Epithelial cell of prostate (primary cell): ENCODE measurements around the gene RANGRF.
"Not testable (repeated sequence)": the region's sequence is repeated elsewhere in the genome, so short reads cannot be mapped to it uniquely, and the experiment has no call there.

Experiments used
- DNase-seq: peaks from one replicate; pipeline ENCODE4 v3.0.0-alpha.2; 2011; ENCODE audit warnings: low read depth, low spot score
- H3K27ac ChIP-seq: fragments of 450-650 bp; 2 replicates; pipeline ENCODE4 v1.5.1; 2017; ENCODE audit warnings: mild to moderate bottlenecking

The RANGRF gene, protein sequence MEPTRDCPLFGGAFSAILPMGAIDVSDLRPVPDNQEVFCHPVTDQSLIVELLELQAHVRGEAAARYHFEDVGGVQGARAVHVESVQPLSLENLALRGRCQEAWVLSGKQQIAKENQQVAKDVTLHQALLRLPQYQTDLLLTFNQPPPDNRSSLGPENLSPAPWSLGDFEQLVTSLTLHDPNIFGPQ

DNA sequence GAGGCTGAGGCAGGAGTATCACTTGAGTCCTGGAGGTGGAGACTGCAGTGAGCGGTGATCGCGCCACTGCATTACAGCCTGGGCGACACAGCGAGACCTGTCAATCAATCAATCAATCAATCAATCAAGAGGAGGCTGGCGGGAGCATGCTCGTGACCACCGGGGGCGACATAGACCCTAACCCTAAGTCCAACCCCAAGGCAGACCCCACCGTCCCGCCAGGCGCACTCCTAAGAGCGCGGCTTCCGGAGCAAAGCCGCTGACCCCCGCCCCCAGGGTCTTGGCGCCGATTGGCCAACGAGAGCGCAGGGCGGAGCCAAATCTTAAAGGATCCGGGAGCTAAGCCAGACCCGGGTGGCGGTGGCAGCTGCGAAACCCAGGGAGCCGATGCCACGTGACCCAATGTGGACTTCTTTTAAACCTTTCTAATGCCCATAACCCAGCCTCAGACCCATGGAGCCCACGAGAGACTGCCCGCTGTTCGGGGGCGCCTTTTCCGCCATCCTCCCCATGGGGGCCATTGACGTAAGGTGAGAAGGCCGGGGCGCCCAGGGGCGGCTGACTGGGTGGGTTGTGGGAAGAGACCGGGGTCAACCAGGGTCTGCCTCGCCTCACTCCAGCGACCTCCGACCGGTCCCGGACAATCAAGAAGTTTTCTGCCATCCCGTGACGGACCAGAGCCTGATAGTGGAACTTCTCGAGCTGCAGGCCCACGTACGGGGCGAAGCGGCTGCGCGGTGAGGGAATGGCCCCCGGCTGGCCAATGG, at the start of gene RANGRF:
Gene RANGRF (plus strand): TSS at position 335 of the 767 bp plus-strand sequence. CDS start 119 bp downstream, at position 454.
- DNase-seq = no peak
- peak within 1 kb of the TSS; percentile 42 for H3K27ac ChIP-seq

DNA sequence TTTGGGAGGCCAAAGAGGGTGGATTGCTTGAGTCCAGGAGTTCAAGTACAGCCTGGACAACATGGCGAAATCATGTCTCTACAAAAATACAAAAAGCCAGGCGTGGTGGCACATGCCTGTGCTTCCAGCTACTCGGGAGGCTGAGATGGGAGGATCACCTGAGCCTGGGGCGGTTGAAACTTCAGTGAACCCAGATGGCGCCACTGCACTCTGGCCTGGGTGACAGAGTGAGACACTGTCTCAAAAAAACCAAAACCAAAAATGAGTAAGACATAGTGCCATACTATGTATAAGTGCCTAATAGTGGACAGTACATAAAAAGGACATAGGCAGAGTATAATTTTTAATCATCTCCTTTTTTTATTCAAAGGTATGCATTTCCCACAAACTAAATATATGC, 44.6 kb upstream of the RANGRF start:
- no peak for DNase-seq
- H3K27ac ChIP-seq = no peak overlapping the region

DNA sequence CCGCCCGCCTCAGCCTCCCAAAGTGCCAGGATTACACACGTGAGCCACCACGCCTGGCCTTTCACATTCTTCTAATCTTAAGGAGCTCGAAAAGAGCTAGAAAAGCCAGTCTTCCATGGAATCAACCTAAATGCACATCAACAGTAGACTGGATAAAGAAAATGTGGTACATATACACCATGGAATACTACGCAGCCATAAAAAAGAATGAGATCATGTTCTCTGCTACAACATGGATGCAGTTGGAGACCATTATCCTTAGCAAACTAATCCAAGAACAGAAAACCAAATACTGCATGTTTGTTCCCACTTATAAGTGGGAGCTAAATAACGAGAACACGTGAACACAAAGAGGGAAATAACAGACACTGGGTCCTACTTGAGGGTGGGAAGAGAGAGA, 43.7 kb upstream of the RANGRF start:
- no peak for DNase-seq
- no peak overlapping the region for H3K27ac ChIP-seq

DNA sequence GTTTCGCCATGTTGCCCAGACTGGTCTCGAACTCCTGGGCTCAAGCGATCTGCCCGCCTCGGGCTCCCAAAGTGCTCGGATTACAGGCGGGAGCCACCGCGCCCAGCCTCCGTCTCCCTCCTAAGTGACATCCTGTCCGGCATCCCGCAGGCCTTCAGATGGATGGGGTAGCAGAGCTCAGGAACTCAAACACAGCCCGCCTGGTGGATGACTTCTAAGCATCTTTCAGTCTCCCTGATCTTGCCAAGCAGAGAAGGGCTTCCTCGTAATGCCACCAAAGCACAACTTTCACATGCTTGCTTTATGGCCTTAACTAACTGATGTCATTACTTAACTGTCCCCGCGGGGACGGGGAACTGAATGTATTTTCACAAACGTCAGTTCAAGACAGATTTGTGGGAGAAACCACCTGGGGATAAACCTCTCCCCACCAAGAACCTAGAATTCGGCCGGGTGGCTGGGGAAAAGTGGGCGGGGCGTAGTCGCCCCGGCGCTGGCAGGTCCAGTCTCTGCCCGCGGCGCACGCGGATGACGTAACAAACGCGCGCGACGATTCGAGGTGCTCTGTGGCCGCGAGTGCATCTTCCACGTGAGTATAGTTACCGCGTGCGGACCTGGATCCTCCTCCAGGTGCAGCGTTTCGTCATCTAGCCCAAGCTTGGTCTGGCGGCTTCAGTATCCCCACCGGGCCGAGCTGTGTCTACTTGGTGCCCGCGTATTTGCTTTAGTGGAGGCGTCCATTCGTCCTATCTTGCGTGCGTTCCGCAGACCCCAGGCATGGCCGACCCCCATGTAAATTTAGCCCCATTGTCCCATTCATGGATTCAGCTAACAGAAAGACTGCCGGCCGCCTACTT, 39.5 kb upstream of the RANGRF start, which contains the start of gene PFAS:
Gene PFAS (plus strand): TSS at position 539 of the 857 bp plus-strand sequence. CDS start 4,649 bp downstream, outside the sequence.
- peak within 1 kb of the TSS; percentile 94 for H3K27ac ChIP-seq
- DNase-seq = peak; percentile 72

DNA sequence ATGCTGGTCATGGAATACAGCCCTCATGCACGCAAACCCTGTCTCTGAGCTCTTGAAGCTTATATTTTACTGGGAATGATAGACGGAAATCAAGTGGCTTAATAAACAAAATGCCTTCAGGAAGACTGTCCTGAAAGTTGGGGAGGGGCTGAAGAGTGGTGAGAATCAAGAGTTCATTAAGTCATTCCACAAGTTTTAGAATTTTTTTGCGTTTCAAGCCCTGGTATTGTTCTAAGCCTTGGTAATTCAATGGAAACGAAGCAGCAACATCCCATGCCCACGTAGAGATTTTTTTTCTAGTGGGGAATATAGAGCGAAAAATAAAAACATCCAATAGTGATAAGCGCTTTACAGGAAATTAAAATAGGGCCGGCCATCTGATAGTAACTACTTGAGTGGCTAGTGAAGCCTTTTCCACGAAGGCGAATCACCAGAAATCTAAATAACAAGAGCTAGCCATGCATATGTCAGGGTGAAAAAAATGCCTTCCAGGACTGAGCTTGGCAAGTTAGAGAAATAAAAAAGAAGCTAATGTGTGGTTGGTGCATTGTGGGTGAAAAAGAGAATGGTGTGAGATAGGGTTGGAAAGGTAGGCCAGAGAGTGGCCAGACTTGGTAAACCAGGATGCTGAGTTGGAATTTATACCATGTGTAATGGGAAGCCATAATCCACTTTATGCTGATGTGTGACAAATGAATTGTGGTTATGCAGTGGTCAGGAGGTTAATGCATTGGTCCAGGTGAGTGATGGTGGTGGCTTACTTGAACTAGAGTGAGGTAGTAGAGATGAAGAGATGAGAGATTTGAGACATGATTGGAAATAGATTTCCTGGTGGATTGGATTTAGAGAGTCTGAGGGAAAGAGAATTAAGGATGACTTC, 38.6 kb upstream of the RANGRF start:
- no peak for DNase-seq
- H3K27ac ChIP-seq = peak overlapping the region; percentile 94

DNA sequence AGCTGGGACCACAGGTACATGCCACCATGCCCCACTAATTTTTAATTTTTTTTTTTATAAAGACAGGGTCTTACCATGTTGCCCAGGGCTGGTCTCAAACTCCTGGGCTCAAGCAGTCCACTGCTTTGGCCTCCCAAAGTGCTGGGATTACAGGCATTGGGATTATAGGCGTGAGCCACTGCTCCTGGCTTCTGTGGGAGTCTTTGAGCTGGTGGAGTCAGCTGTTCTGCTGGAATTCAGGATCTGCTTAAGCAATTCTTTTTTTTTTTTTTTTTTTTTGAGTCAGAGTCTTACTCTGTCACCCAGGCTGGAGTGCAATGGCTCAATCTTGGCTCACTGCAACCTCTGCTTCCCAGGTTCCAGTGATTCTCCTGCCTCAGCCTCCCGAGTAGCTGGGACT, 37.1 kb upstream of the RANGRF start:
- not testable (repeated sequence) for H3K27ac ChIP-seq, DNase-seq

DNA sequence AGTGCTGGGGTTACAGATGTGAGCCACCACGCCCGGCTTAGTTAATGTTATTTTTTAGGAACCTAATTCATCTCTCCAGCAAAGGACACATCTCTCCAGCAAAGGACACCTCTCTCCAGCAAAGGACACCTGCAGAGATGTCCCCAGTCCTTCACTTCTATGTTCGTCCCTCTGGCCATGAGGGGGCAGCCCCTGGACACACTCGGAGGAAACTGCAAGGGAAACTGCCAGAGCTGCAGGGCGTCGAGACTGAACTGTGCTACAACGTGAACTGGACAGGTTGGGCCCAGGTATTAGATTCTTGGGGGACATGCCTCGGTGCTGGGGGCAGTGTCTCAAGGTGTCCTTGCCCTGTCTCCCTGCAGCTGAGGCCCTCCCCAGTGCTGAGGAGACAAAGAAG, 34.7 kb upstream of the RANGRF start:
- DNase-seq = no peak
- H3K27ac ChIP-seq = no peak overlapping the region

DNA sequence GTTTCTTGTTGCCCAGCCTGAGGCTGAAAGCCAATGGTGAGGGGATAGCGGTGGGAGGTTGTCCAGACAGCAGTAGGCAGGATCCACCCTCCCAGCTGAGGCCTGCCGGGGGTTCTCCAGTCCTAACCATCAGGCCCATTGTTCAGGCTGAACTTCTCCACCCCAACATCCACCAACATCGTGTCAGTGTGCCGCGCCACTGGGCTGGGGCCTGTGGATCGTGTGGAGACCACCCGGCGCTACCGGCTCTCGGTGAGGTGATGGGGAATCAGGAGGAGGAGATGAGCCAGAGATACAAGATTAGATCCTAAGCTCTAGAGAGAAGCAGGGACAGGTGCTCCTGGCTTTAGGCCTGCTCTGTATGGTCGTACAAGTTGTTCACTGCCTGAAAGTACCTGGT, 33.6 kb upstream of the RANGRF start:
- H3K27ac ChIP-seq = no peak overlapping the region
- no peak for DNase-seq

DNA sequence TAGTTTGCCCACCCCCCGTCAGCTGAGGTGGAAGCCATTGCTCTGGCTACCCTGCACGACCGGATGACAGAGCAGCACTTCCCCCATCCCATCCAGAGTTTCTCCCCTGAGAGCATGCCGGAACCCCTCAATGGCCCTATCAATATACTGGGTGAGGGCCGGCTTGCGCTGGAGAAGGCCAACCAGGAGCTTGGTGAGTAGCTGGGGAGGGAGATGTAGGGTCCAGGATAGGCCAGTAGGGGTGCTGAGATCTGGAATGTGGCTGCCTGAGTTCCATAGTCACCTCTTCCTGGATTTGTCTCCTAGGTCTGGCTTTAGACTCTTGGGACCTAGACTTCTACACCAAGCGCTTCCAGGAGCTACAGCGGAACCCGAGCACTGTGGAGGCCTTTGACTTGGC, 33.0 kb upstream of the RANGRF start:
- H3K27ac ChIP-seq = no peak overlapping the region
- DNase-seq = no peak

DNA sequence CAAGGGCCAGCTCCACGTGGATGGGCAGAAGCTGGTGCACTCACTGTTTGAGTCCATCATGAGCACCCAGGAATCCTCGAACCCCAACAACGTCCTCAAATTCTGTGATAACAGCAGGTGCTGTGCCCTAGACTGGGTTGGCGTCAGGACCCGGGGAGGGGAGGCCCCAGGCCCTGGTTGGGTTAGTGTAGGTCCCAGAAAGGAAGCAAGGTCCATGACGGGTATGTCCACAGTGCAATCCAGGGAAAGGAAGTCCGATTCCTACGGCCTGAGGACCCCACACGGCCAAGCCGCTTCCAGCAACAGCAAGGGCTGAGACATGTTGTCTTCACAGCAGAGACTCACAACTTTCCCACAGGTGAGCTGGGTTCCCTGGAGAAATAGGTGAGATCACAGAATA, 32.2 kb upstream of the RANGRF start:
- H3K27ac ChIP-seq = no peak overlapping the region
- no peak for DNase-seq

DNA sequence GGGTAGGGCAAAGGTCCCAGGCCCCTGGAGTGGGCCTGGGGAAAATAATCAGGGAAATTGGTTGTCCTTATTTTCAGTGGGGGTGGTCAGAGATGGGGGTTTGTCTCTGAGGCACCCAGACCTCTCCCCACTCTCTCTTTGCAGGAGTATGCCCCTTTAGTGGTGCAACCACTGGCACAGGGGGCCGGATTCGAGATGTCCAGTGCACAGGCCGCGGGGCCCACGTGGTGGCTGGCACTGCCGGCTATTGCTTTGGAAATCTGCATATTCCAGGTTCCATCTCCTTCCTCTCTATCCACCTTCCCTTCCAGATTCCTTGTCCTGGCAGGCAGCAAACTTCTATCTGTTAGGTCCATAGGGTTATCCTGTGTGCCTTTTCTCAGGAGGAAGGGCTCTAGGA, 31.8 kb upstream of the RANGRF start:
- no peak for DNase-seq
- no peak overlapping the region for H3K27ac ChIP-seq

DNA sequence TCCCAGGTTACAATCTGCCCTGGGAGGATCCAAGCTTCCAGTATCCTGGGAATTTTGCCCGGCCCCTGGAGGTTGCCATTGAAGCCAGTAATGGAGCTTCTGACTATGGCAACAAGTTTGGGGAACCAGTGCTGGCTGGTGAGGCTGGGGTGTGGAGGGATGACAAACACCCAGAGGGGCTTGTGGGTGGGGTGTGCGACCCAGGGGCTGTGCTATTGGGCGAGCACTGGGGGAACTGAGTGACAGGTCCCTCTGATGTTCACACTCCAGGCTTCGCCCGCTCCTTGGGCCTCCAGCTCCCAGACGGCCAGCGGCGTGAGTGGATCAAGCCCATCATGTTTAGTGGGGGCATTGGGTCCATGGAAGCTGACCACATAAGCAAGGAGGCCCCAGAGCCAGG, 30.7 kb upstream of the RANGRF start:
- no peak overlapping the region for H3K27ac ChIP-seq
- DNase-seq = no peak

DNA sequence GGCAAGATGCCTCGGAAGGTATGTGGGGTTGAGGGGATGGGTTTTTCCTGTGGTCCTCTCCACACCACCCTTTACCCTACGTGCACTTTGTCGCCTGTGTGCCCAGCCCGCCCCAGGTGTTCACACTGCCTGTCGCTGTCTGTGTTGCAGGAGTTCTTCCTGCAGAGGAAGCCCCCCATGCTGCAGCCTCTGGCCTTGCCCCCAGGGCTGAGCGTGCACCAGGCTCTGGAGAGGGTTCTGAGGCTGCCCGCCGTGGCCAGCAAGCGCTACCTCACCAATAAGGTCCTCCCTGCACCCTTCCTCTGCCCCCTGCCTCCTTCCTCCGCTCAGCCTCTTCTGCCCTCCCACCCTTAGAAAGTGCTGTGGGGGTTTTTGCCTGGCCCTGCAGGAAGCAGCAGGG, 24.1 kb upstream of the RANGRF start:
- no peak overlapping the region for H3K27ac ChIP-seq
- DNase-seq = no peak

DNA sequence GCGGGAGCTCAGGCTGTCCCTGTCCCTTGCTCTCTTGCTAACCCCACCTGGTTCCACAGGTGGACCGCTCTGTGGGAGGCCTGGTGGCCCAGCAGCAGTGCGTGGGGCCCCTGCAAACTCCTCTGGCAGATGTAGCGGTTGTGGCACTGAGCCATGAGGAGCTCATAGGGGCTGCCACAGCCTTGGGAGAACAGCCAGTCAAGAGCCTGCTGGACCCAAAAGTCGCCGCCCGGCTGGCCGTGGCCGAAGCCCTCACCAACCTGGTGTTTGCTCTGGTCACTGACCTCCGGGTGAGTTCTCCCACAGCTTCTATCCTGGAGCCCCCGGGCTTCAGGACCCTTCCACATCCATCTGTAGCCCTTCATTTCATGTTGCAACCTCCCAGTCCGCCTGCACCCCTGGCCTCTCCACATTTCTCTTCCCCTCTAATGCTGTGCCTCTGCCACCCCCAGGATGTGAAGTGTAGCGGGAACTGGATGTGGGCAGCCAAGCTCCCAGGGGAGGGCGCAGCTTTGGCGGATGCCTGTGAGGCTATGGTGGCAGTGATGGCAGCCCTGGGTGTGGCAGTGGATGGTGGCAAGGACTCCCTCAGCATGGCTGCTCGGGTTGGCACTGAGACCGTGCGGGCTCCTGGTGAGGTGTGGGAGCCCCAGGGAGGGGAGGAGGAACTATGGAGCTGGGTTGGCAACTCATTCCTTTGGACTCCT, 23.5 kb upstream of the RANGRF start:
- DNase-seq = no peak
- H3K27ac ChIP-seq = no peak overlapping the region

DNA sequence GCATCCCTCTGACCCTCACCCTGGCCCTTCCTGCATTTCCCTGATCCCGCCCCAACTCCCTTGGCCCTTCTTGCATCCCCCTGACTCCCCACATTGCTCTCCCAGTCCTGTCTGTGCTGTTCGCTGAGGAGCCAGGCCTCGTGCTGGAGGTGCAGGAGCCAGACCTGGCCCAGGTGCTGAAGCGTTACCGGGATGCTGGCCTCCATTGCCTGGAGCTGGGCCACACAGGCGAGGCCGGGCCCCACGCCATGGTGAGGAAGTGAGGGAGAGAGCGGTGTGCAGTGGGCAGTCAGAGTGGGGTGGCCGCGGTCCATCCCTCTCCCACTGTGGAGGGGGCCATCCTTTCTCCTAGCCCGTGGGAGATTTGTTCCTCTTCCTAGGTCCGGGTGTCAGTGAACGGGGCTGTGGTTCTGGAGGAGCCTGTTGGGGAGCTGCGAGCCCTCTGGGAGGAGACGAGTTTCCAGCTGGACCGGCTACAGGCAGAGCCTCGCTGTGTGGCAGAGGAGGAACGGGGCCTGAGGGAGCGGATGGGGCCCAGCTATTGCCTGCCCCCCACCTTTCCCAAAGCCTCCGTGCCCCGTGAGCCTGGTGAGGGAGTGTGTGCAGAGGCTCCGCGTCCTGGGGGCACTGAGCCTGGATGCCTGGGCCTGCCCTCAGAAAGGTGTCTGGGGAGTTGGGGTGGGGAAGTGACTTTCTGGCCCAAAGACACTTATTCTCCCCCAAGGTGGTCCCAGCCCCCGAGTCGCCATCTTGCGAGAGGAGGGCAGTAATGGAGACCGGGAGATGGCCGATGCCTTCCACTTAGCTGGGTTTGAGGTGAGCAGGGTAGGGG, 21.6 kb upstream of the RANGRF start:
- no peak overlapping the region for H3K27ac ChIP-seq
- no peak for DNase-seq

DNA sequence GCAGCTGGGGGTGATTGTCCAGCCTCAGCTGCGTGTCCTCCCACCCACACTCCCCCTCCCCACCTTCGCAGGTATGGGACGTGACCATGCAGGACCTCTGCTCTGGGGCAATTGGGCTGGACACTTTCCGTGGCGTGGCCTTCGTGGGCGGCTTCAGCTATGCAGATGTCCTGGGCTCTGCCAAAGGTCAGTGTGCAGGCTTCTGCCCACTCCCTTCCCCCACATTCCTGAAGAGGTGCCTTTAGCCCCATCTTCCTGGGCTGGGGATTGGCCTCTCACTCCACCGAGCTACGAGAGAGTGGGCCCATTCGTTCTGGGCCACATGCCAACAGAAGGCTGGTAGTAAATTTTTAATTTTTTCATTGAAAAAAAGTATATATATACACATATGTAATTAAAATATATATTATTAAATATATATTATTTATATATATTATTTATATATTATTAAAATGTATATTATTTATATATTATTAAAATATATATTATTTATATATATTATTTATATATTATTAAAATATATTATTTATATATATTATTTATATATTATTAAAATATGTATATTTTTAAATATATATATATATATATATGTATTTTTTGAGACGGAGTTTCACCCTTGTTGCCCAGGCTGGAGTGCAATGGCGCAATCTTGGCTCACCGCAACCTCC, 20.9 kb upstream of the RANGRF start:
- DNase-seq = no peak
- no peak overlapping the region for H3K27ac ChIP-seq

DNA sequence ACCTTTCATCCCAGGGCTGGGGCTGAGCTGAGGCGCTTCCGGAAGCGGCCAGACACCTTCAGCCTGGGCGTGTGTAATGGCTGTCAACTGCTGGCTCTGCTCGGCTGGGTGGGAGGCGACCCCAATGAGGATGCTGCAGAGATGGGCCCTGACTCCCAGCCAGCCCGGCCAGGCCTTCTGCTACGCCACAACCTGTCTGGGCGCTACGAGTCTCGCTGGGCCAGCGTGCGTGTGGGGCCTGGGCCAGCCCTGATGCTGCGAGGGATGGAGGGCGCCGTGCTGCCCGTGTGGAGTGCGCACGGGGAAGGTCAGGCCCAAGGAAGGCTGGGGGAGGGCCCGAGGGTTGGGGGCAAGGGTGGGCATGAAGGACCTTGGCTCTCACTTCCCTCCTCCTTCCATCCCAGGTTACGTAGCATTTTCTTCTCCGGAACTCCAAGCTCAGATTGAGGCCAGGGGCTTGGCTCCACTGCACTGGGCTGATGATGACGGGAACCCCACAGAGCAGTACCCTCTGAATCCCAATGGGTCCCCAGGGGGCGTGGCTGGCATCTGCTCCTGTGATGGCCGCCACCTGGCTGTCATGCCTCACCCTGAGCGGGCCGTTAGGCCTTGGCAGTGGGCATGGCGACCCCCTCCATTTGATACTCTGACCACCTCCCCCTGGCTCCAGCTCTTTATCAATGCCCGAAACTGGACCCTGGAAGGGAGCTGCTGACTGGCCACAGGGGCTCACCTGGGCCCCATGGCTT, 19.7 kb upstream of the RANGRF start:
- H3K27ac ChIP-seq = no peak overlapping the region
- no peak for DNase-seq
